SU-DHL-6 (cell line): ENCODE measurements around the gene RPP40.

Source experiments
- EZH2phosphoT487 ChIP-seq: fragments of 200-600 bp; sonication (generic), shearing (Covaris generic); conservative IDR thresholded peaks from 2 replicates; pipeline ENCODE4 v1.6.1; 2018; ENCODE audit warnings: mild to moderate bottlenecking, antibody characterized with exemption, low read length, moderate library complexity, mixed read lengths
- TF ChIP-seq, protein P1 (sequence below): fragments of 200-600 bp; sonication (generic); IDR thresholded peaks from one replicate; pipeline ENCODE4 v1.5.1; 2017; ENCODE audit warnings: antibody characterized with exemption, mild to moderate bottlenecking, low read length, moderate library complexity; ENCODE audit not compliant: insufficient read depth, poor library complexity, severe bottlenecking

- TF ChIP-seq, protein P1, sequence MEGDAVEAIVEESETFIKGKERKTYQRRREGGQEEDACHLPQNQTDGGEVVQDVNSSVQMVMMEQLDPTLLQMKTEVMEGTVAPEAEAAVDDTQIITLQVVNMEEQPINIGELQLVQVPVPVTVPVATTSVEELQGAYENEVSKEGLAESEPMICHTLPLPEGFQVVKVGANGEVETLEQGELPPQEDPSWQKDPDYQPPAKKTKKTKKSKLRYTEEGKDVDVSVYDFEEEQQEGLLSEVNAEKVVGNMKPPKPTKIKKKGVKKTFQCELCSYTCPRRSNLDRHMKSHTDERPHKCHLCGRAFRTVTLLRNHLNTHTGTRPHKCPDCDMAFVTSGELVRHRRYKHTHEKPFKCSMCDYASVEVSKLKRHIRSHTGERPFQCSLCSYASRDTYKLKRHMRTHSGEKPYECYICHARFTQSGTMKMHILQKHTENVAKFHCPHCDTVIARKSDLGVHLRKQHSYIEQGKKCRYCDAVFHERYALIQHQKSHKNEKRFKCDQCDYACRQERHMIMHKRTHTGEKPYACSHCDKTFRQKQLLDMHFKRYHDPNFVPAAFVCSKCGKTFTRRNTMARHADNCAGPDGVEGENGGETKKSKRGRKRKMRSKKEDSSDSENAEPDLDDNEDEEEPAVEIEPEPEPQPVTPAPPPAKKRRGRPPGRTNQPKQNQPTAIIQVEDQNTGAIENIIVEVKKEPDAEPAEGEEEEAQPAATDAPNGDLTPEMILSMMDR: no peak
- no peak for TF ChIP-seq EZH2phosphoT487
These were observed 24.4 kb downstream of the RPP40 start for GRCh38 chr6:4979426-4979825.
